NK-92 (cell line): ENCODE measurements around the gene PEX1.
"Not testable (repeated sequence)": the region's sequence is repeated elsewhere in the genome, so short reads cannot be mapped to it uniquely, and the experiment has no call there.

Experiments
- DNase-seq: peaks from one replicate; lab custom pipeline; 2025; ENCODE audit not compliant: unreplicated experiment; lab: John Stamatoyannopoulos, UW

PEX1 gene

DNA sequence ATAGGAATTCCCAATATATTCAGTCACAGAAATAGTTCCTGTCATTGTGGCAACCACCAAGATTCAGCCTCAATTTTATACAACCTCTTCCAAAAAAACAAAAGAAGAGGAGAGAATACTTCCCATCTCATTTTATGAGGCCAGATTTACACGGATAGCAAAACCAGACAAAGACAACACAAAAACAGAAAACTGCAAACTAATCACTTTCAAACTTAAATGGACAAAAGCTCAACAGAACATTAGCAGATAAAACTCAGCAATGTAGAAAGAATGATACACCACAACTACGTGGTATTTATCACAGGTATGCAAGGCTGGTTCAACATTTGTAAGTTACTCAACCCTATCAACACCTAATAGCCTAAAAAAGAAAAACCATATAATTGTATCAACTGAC is 22.0 kb downstream of the PEX1 start:
- no peak for DNase-seq

DNA sequence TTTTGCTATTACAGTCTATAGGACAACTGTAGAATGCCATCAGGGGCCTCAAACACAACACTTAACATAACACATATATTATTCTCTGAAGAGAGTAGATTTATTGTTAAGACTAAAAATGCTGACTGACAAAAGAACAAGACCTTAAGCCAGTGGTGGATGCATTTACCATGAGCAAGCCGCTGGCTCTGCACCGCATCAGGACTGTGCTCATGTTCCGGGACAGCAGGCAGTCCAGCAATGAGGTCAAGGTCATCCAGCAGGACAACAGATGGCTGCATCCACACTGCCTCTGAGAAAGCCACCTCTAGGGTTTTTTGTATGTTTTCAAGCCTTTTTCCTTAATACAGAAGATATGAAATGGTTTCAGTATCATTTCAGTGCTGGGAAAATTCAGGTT is 23.8 kb downstream of the PEX1 start:
- no peak for DNase-seq

DNA sequence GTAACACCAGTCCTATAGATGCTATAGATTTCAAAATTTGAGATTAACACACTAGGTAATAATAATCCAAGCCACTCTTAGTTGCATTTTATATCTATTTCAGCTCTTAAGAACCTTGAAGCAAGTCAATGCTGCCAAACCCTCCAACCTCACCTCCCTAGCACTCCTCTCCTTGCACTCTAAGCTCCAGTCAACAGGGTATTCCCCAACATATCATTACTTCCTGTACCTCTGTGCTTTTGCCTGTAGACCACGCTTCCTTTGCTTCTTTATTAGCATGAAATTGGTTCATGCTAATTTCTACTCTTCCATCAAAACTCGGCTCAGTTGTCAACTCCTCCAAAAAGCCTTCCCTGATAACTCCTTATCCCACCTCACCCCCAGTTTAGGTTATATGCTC is 24.6 kb downstream of the PEX1 start:
- DNase-seq, result no peak

DNA sequence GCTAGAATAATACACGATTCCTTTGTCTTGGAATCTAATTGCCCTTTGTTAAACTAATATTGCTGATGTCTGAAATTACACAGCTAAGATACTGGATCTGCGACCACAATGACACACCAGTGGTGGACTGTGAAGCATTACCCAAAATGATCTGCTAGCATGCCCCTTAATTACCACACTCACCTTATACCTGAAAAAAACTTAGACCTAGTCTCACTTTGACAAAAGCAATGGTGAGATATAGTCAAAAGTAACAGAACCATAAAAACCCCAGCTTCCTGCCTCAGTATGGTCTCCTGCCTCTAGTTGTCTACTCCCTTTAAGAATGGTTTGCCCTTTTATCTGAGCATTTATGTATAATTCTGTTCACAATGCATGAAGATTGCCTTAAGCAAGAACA is 29.8 kb downstream of the PEX1 start:
- DNase-seq, result no peak

DNA sequence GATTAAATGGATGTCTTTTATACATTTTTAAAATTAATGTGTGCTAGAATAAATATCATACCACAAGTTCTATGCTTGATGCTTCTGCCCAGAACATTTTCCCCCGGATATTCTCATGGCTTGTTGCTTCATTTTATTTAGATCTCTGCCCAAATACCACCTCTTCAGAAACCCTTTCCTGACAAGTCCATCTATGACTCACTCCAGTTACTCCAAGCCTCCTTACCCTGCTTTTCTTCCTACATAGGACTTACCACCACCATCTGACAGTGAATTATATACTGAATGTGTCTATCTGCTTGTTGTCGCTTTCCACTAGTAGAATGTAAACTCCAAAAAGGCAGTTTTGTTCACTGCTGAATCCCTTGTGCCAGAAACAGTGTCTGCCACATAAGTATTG is 31.4 kb downstream of the PEX1 start:
- DNase-seq, result no peak

DNA sequence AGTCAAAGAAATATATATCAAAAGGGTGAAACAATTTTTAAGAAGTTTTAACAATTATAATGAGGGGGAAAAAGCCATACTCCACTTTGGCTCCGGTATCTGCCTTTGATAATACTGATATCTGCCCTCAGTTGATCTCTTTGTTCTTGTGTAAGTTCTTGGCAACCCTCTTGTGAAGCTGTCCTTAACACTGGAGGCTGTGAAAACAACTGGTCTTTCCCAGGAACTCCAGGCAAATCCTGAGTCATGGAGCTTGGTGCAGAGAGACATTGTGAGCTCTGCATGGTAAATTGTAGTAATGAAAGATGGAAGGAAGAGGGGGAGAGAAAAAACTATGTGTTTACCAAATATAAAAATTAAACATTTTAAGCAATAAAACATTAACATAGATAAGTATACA is 38.7 kb downstream of the PEX1 start:
- no peak for DNase-seq

DNA sequence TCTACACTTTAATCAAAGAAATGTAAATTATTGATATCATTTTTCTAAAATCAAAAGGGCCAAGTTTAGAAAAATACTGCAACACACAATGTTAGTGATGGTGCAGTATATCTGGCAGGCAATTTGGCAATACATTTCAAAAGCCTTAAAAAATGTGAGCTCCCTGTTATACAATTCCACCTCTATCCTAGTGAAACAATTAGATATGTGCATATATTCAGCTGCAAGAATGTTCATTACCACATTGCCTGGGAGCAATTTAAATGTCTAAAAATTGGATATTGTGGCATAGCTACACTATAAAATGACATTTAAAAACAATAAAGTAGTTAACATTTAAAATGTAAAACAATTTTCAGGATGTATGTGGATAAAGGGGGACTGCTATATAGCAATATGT is 40.5 kb downstream of the PEX1 start:
- DNase-seq, result no peak

DNA sequence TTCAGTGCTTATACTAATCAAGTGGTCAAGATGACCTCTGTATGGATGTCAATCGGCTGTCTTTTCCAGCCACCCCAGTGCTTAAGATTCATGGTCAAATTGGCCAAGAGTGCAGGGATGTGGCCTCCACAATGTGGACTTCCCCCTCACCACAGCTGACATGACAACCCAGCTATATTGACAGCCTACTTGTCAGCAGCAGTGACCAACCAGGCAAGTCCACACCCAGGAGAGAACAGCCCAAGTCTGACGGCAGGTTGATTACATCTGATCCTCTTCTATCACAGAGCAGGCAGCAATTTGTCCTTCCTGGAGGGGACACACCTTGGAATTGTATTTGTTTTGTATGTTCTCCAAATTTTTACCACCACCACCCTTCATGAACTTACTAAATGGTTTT is 42.3 kb downstream of the PEX1 start:
- no peak for DNase-seq

DNA sequence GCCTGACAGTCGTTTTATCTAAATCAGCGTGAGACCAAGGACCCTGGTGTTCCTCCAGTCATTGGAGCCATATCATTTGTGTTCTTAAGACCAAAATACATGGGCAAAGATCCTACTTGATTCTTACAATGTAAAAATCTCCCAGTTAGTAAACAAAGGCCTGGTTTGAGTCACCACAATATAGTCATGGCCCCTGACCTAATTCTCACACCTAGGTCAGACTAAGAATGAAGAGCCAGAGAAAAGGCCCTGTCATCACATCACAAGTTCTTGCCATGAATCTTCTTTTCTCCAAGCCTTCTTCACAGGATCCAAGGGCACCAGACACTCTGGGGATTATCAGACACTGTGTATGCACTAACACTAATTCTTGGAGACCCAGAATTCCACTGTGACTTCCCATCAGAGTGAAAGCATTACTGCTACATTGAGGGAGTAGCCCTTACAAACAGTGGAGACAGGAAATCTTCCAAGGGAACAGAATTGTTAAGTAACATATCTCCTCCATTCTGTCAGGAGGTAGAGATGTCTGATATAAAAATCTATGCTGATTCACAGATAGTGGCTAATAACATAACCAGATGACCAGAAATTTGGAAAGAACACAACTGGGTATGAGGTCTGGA is 42.9 kb downstream of the PEX1 start:
- DNase-seq, result no peak

DNA sequence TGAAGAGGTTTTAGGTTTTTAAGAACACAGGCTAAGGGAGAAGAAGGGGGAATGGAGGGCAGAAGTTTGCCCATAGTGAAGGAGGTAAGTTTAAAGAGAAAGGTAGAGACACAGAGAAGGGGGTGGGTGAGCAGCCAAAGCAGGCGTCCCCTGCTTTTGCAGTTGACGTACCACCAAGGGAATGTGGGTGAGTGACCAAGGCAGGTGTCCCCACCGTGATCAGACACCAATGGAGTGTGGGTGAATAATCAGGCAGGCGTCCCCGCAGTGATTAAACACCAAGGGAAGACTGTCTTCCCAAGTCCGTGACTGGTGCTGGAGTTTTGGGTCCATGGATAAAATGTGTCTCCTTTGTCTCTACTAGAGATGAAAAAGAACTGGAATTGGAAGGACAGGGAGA is 44.1 kb downstream of the PEX1 start:
- not testable (repeated sequence) for DNase-seq

DNA sequence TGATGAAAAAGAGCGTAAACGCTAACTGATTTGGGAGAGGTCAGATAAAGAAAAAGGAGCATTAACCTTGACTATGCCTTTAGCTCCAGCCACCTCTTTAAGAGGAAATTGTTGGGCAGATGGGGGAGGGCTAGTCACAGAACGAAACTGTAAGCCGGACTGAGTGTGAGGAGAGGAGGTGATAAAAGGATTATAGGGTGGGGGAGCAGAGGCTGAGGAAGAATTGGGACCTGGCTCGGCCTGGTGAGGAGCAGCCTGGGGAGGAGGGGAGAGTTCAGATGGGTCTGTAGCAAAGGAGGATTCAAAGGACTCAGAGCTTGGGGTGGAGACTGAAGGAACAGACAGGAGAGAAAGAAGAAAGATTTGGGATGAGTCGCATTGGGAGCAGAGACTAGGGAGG is 44.7 kb downstream of the PEX1 start:
- not testable (repeated sequence) for DNase-seq

DNA sequence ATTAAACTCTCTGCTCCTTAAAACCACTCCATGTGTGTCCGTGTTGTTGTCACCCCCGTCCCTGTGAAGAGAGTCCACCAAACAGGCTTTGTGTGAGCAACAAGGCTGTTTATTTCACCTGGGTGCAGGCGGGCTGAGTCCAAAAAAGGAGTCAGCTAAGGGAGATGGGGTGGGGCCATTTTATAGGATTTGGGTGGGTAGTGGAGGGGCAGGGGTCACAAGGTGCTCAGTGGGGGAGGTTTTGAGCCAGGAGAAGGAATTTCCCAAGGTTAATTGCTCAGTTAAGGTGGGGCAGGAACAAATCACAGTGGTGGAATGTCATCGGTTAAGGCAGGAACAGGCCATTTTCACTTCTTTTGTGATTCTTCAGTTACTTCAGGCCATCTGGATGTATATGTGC is 49.2 kb downstream of the PEX1 start:
- DNase-seq, result not testable (repeated sequence)

DNA sequence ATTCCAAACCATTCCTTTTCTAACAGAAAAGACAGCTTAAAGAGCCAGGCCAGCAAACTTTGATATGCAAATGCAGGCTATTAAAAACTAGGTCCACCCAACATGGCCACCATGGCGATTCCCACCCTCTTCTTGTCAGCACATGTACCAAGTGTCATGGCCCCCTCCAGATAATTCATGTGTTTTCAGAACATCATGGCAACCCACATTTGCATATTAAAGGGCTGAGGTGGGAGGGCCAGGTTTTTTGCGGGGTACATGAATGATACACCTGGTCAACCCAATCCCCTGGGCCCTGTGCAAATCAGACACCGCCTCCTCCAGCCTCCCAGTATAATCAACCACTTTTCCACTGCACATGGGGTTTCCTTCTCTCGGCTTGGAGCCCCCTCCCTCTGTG is 49.6 kb downstream of the PEX1 start:
- no peak for DNase-seq

DNA sequence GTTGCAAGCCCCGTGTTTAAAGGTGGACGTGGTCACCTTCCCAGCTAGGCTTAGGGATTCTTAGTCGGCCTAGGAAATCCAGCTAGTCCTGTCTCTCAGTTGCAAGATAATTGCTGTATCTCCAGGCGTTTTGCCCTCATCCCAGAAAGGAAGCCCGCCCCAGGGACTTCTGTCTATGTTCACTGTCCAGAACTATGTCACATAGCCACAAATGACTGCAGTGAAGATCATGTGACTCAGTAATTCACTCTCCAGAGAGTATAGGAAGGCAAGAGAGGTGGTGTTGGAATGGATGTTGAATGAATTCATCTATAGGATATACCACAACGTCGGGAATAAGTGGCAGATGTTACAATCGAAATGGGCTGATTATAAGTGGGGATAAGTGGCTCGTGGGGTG is 50.2 kb downstream of the PEX1 start:
- no peak for DNase-seq

DNA sequence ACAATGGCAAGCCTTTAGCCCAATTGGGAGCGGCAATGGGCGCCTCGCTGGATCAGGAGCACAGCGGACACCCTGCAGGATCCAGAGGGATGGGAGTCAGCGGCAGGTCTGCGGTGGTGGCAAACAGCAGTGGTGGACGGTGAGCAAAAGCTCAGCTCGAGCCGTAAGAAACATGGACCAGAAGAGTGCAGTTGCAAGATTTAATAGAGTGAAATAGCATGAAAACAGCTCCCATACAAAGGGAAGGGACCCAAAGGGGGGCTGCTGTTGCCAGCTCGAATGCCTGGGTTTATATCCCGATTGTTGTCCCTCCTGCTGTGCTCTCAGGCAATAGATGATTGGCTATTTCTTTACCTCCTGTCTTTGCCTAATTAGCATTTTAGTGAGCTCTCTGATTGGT is 50.6 kb downstream of the PEX1 start, which contains the start of gene ERVW-1:
ERVW-1 (minus strand) TSS at position 266 of the 400 bp plus-strand sequence. CDS start 7,565 bp downstream, outside the sequence.
- not testable (repeated sequence) for DNase-seq

DNA sequence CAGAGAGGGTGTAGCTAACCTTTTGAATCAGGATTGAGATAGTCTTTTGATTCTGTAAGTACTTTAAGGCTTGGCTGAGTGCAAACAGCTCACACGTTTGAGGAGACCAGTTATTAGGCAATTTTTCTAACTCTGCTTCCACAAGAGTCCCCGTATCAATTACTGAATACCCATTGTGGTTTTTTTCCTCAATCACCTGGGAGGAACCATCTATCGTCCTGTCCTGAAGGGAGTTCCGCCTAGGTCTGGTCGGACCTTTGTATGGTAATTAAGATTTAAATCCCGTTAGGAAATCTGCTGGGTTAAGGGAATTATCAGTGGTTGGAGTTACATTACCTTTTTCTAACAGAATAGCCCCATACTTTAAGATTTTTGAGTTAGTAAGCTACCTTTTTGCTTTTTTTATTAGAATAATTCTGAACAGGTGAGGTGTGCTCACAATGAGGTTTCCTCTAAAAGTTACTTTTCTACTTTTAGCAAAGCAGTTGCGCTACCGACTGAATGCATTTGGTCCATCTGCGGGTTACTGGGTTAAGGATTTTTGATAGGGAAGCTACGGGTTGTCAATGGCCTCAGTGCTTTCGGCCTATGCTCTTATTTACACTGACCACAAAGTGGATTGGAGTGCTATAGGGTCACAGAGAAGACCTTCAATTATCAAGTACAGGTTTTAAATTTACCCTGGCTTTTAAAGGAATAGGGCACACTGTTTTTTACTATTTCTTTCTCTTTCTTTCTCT is 52.3 kb downstream of the PEX1 start:
- not testable (repeated sequence) for DNase-seq

DNA sequence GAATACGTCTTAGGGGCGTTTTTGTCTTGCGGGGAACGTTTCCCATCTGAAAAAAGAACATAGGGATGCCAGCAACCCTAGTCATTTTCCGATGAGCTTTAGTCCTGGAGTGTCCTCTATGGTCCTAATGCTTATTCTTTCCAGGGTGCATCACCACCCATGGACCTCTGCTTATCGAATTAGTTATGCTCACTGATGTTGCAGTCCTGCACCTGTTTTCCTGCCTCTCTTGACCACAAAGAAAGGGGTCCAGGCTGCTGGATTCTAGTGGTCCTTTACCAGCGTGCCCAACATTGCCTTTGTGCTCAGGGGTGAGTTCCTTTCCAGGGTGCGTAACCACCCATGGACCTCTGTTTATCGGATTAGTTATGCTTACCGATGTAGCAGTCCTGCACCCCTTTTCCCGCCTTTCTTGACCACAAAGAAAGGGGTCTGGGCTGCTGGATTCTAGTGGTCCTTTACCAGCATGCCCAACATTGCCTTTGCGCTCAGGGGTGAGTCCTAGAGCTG is 53.0 kb downstream of the PEX1 start:
- DNase-seq, result not testable (repeated sequence)

DNA sequence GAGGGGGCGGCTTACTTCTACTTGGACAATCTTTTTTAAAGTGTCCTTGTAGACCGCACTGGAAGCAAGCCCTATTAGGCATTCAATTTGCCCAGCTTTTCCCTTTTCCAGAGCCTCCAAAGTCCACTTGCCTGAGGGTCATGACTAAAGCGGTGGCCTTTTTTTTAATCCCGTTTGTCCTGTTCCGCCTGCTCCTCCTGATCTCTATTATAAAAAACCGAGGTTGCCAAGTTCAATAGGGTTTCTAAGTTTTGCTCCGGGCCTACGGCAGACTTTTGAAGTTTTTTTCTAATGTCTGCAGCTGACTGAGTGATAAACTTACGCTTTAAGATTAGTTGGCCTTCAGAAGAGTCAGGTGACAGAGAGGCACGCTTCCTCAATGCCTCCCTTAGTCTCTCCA is 54.3 kb downstream of the PEX1 start:
- DNase-seq, result not testable (repeated sequence)

DNA sequence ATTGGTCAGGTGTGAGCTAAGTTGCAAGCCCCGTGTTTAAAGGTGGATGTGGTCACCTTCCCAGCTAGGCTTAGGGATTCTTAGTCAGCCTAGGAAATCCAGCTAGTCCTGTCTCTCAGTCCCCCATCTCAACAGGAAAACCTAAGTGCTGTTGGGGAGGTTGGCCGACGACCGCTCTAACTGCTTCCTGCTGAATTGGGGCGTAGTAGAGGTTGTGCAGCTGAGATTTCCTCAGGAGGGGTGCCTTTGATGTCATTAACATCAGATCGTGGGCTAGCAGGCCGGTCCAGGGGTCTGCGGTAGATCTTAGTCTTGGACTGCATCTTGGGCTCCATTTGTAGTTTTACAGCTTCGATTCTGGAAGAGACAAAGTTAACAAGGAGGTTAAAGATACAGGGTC is 59.7 kb downstream of the PEX1 start:
- DNase-seq, result not testable (repeated sequence)

DNA sequence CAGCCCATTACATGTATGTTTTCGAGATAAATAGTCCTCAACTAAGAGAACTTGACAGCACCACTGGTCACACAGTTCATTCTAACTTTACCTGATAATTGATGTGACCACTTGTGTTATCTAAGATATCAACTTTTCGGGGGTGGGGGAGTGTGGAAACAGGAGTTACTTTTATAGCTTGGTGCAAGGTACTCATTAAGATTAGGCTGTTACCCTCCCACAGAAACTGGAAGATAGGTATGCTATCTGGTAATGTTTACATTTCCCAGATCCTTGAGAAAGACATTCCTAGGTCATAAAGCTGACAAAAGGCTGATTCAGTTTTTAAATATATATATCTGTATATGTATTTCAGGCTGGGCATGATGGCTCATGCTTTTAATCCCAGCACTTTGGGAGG is 61.6 kb downstream of the PEX1 start:
- no peak for DNase-seq

DNA sequence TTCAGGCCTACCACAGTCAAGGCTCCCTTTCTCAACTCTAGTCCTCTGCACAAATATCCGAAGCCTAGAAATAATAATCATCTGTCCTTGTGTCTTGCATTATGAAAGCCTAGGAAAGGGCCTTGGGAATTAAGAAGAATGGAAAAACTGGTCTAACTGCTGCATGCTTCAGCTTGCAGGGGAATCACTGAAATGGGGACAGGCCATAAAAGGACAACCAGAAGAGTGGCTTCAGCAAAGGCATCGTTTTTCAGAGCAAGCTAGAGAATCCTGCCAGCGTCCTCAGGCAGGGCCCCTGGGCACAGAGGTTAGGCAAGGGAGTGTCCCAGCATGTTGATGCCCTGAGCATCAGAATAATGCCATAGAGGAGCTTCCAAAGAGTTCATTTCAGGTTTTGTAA is 63.8 kb downstream of the PEX1 start:
- DNase-seq, result no peak

DNA sequence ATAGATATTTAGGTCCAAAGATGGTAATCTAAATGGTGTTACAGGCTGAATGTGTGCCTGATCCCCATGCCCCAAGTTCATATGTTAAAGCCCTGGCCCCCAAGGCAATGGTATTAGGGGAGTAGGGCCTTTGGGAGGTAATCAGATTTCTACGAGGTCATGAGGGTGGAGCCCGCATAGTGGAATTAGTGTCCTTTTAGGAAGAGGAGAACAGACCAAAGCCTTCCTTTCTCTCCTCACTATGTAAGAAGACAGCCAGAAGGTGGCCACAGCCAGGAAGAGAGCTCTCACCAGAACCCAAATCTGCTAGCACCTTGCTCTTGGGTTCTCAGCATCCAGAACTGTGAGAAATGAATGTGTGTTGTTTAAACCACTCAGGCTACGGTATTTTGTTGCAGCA is 65.8 kb downstream of the PEX1 start:
- DNase-seq, result no peak
